Large intestine (tissue), 12 donors: ENCODE measurements around the gene LRRIQ1. TPM values are rescaled to one million over a fixed set of nuclear protein-coding genes. Genes with fewer than 3 reads are reported as not detected.
A peak's percentile ranks its signal among the peaks of the same experiment; 100 is the strongest.

ENCODE experiments used
- DNase-seq, 2 donors: peaks; one replicate each; pipeline versions ENCODE4 v3.0.0 to v3.0.0-alpha.2; 2013
- H3K27ac ChIP-seq: one replicate; pipeline ENCODE4 v1.5.1; 2013; ENCODE audit warnings: low read length
- H3K27me3 ChIP-seq: 2 replicates; pipeline ENCODE4 v1.6.1; 2013; ENCODE audit warnings: low read length; ENCODE audit not compliant: control insufficient read depth, insufficient read depth
- H3K36me3 ChIP-seq: 2 replicates; pipeline ENCODE4 v1.6.1; 2013; ENCODE audit warnings: low read length; ENCODE audit not compliant: control insufficient read depth, insufficient read depth
- H3K4me1 ChIP-seq: one replicate; pipeline ENCODE4 v1.6.1; 2013; ENCODE audit warnings: low read length; ENCODE audit not compliant: control insufficient read depth, insufficient read depth
- H3K4me3 ChIP-seq: one replicate; pipeline ENCODE4 v1.5.1; 2013; ENCODE audit warnings: low read length
- H3K9me3 ChIP-seq: one replicate; pipeline ENCODE4 v1.6.1; 2013; ENCODE audit warnings: mild to moderate bottlenecking, low read depth, low read length, moderate library complexity; ENCODE audit not compliant: control insufficient read depth
- WGBS: methylation state at CpG from one replicate; pipeline ENCODE4 v1.1.5; 2013; ENCODE audit warnings: low lambda C conversion rate; ENCODE audit not compliant: insufficient coverage; 5-methylcytosine and 5-hydroxymethylcytosine counted together
- long read RNA-seq, 11 donors: transcript quantifications; one replicate each; lab custom pipeline, GENCODE V29; 2026
- polyA plus RNA-seq: library from polyadenylated mRNA; unstranded; fragments of 120-200 nt; gene quantifications from one replicate; pipeline ENCODE4 v1.2.1, GENCODE V29; 2013

The LRRIQ1 gene, protein sequence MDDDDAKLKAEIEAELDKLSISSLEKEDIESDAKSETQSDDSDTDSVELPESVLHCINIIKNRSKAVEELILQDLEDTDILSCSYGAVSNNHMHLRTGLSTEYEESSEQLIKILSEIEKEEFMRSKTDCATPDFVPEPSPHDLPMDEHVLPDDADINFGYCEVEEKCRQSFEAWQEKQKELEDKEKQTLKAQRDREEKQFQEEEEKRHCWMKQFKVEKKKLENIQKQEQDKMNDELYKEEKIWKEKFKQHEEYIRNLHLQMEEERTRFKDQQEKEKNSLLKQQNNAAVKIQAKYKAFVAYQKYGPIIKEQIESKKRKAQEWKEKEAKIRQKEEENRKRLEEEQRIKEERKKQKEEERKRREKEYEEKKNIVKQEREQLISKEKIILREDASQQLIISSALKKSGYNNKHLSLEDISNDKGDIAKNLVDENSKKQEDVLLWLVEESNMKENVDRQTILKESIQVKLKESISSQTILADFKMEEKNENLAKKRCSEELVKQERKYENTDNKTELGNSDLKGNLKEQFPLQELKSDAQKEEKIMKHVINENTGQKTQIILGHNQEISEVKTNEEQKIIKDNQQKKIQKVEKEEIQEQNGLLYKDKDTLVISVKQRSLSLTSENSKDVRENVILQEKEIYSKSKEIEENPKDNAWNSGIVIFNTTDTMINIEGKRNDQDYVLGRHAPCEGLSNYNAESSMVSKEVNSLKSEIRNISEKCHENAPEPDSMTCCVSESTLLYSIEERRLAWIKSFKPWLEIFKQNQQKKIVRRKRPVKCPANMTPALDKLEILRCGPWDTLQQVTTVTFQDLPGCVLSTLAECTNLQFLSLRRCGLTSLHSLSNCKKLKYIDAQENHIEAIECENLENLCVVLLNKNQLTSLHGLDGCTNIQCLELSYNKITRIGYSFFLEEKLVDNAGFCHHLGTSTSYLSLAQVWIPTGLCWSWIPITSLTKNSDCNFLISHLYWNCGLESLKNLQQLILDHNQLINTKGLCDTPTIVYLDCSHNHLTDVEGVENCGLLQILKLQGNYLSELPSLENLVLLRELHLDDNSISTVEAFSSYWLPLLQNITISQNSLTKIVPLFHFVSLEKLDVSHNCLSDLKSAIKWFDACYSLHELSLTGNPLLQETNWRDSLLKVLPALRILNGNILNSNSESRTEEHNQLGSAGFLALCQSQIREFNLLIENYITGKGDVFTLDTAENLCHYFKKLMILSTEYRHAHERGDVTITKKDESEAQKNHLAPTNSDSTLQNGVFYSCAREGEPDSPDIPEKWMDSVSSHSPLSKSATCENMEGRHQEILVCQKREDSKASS (N-terminal part only)
- 0.49 TPM for polyA plus RNA-seq
- long read RNA-seq, donor 1, partial matches to known transcripts: 0 of 1 reads
- long read RNA-seq, donor 1, other reads (novel, unspliced or antisense): 0 of 1 reads
- long read RNA-seq, donor 2: 0 reads
- long read RNA-seq, donor 3: 0 reads
- long read RNA-seq, donor 4: 0 reads
- long read RNA-seq, donor 5: 0 reads
- long read RNA-seq, donor 6: 0 reads
- long read RNA-seq, donor 7: 0 reads
- long read RNA-seq, donor 8: 0 reads
- long read RNA-seq, donor 9: 0 reads
- long read RNA-seq, donor 10: 0 reads
- long read RNA-seq, donor 11: 0 reads

GRCh38 chr12:85036234-85036707 lies at the start of gene LRRIQ1, which contains the start of gene TSPAN19:
Gene LRRIQ1 (plus strand): TSS chr12:85036351. CDS start chr12:85038177, 1,826 bp downstream.
Gene TSPAN19 (minus strand): TSS chr12:85036277. CDS start chr12:85029946, 6,331 bp downstream.
- Histone ChIP-seq H3K4me3 (peak within 1 kb of the TSS; percentile 51), H3K27ac (no peak within 1 kb of the TSS), H3K27me3 (peaks cover 2% of the 10 kb centered on the region), H3K9me3 (no peaks in the 10 kb centered on the region), H3K4me1 (no peaks in the 10 kb centered on the region), H3K36me3 (no peaks in the 10 kb centered on the region)
- 6% methylated on average over 4 of the region's 22 CpGs for WGBS
- peak; percentile 61 to 75 for DNase-seq

GRCh38 chr12:84986586-84986985 lies 49.6 kb upstream of the LRRIQ1 start:
- Histone ChIP-seq H3K4me3 (no peak overlapping the region), H3K27ac (no peak overlapping the region), H3K9me3 (no peaks in the 10 kb centered on the region), H3K27me3 (no peaks in the 10 kb centered on the region), H3K4me1 (no peaks in the 10 kb centered on the region), H3K36me3 (no peaks in the 10 kb centered on the region)
- DNase-seq: no peak
- WGBS: 54% methylated on average over 2 of the region's 3 CpGs

- H3K9me3 ChIP-seq: no peaks in the 10 kb centered on the region
- H3K36me3 ChIP-seq: no peaks in the 10 kb centered on the region
- no peak for DNase-seq
- no peaks in the 10 kb centered on the region for H3K4me1 ChIP-seq
- no peaks in the 10 kb centered on the region for H3K27me3 ChIP-seq
- no peak overlapping the region for H3K4me3 ChIP-seq
- no peak overlapping the region for H3K27ac ChIP-seq
Observed at GRCh38 chr12:84994426-84994825, 41.7 kb upstream of the LRRIQ1 start.

DNA sequence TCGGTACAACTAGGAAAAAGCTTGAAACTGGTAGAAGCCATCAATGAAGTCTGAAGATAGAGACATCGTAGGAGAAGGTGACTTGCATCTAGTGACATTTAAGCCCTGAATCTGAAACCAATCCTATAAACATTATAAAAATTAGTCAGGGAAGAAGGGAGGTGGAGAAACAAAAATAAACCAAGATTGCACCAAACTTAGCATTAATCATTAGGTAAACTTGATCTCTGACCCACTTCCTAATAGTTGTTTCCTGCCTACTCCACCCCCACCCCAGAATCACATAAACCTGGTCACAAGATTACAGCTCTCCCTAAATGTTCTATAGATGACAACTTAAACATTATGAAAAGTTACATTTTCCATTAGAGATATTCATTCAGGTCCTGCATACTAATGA lies 40.5 kb upstream of the LRRIQ1 start:
- no peaks in the 10 kb centered on the region for H3K27me3 ChIP-seq
- H3K27ac ChIP-seq: no peak overlapping the region
- no peaks in the 10 kb centered on the region for H3K9me3 ChIP-seq
- no peaks in the 10 kb centered on the region for H3K36me3 ChIP-seq
- no peak for DNase-seq
- no peak overlapping the region for H3K4me3 ChIP-seq
- no CpG with 5 or more reads among the region's 2 CpGs for WGBS
- H3K4me1 ChIP-seq: no peaks in the 10 kb centered on the region

DNA sequence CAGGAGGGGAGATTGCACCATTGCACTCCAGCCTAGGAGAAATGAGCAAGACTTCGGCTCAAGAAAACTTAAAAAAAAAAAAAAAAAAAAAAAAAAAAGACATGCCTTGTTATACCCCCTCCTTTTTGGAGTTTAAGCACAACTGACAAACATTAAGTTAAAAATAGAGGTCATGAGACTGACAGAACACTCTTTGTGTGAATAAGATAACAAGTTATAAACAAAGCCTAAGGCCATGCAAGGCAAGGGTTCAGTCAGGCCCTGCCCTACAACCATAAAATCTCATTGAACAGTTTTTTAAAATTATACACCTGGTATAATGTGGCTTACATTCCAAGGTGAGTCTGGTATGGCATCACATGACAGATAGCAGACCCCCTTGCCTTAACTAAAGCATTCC lies 39.4 kb upstream of the LRRIQ1 start:
- H3K27ac ChIP-seq: no peak overlapping the region
- no peak overlapping the region for H3K4me3 ChIP-seq
- no peaks in the 10 kb centered on the region for H3K27me3 ChIP-seq
- DNase-seq: peak in 1 of 2 donors; percentile 21
- H3K4me1 ChIP-seq: no peaks in the 10 kb centered on the region
- WGBS: no CpG with 5 or more reads among the region's 1 CpG
- H3K36me3 ChIP-seq: no peaks in the 10 kb centered on the region
- no peaks in the 10 kb centered on the region for H3K9me3 ChIP-seq

DNA sequence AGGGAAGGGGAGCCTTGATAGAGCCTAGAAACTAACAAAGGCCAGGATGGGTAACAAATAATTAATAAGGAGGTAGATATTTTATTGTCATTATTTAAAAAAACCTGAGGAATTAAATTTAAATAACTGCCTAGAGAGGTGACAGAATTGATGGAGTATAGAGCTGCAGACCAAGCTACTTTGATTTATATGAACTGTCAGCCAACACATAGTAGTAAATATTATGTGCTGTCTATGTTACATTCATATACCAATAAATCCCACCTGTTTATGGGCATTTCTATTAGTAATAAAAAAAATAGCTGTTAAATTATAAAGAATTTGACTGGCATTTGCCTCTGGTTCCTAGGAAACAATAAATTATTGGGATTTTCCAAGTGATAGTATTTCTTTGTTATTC lies 37.8 kb upstream of the LRRIQ1 start:
- H3K27me3 ChIP-seq: no peaks in the 10 kb centered on the region
- DNase-seq: no peak
- no peak overlapping the region for H3K27ac ChIP-seq
- H3K9me3 ChIP-seq: no peaks in the 10 kb centered on the region
- no peak overlapping the region for H3K4me3 ChIP-seq
- no peaks in the 10 kb centered on the region for H3K4me1 ChIP-seq
- no peaks in the 10 kb centered on the region for H3K36me3 ChIP-seq

GRCh38 chr12:85000729-85001128 lies 35.4 kb upstream of the LRRIQ1 start:
- no CpG with 5 or more reads among the region's 2 CpGs for WGBS

DNA sequence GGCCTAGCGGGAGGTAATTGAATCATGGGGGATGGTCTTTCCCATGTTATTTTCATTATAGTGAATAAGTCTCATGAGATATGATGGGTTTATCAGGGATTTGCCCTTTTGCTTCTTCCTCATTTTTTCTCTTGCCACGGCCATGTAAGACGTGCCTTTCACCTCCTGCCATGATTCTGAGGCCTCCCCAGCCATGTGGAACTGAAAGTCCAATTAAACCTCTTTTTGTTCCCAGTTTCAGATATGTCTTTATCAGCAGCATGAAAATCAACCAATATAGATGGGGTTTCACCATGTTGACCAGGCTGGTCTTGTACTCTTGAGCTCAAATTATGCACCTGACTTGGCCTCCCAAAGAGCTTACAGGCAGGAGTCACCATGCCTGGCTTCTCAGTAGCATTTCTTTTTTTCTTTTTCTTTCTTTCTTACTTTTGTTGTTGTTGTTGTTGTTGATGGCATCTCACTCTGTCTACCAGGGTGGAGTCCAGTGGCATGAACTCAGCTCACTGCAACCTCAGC lies 33.3 kb upstream of the LRRIQ1 start:
- no peak for DNase-seq
- Histone ChIP-seq H3K4me3 (no peak overlapping the region), H3K27me3 (no peaks in the 10 kb centered on the region), H3K36me3 (no peaks in the 10 kb centered on the region), H3K9me3 (no peaks in the 10 kb centered on the region), H3K4me1 (no peaks in the 10 kb centered on the region), H3K27ac (no peak overlapping the region)
- no CpG with 5 or more reads among the region's 3 CpGs for WGBS

More at GRCh38 chr12:85000729-85001128, 35.4 kb upstream of the LRRIQ1 start:
- no peaks in the 10 kb centered on the region for H3K9me3 ChIP-seq
- H3K36me3 ChIP-seq: no peaks in the 10 kb centered on the region
- H3K27me3 ChIP-seq: no peaks in the 10 kb centered on the region
- no peak for DNase-seq
- H3K27ac ChIP-seq: no peak overlapping the region
- H3K4me3 ChIP-seq: no peak overlapping the region
- no peaks in the 10 kb centered on the region for H3K4me1 ChIP-seq

DNA sequence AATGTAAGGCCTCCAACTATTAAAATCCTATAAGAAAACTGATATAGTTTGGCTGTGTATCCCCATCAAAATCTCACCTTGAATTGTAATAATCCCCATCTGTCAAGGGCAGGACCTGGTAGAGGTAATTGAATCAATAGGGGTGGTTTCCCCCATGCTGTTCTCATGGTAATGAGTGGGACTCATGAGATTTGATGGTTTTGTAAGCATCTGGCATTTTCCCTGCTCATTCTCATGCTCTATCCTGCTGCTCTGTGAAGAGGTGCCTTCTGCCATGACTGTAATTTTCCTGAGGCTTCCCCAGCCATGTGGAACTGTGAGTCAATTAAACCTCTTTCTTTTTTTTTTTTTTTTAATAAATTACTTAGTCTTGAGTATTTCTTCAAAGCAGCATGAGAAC lies 31.9 kb upstream of the LRRIQ1 start:
- DNase-seq: no peak
- Histone ChIP-seq H3K9me3 (no peaks in the 10 kb centered on the region), H3K27ac (no peak overlapping the region), H3K4me3 (no peak overlapping the region), H3K36me3 (no peaks in the 10 kb centered on the region), H3K27me3 (no peaks in the 10 kb centered on the region), H3K4me1 (no peaks in the 10 kb centered on the region)
